ENCODE measurements around the gene MPC1.

DNA sequence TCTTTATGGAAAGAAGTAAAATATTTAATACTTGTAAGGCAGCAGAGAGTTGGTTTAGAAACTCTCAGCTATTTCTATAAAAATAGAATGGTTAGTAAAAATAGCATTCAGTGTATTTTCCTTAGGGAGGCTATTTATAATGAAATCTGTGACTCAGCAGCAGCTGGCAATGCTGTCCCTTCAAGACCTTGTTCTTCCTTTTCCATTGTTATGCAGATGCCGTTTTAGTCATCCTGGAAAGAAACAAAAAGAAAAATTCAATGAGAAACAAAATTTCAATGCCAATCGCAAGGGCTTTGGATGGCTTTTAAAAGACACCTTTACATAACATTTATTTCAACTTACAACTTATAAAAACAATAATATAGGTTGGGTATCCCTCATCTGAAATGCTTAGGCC lies 17.5 kb downstream of the MPC1 start:
- TF ChIP-seq, protein P1, sequence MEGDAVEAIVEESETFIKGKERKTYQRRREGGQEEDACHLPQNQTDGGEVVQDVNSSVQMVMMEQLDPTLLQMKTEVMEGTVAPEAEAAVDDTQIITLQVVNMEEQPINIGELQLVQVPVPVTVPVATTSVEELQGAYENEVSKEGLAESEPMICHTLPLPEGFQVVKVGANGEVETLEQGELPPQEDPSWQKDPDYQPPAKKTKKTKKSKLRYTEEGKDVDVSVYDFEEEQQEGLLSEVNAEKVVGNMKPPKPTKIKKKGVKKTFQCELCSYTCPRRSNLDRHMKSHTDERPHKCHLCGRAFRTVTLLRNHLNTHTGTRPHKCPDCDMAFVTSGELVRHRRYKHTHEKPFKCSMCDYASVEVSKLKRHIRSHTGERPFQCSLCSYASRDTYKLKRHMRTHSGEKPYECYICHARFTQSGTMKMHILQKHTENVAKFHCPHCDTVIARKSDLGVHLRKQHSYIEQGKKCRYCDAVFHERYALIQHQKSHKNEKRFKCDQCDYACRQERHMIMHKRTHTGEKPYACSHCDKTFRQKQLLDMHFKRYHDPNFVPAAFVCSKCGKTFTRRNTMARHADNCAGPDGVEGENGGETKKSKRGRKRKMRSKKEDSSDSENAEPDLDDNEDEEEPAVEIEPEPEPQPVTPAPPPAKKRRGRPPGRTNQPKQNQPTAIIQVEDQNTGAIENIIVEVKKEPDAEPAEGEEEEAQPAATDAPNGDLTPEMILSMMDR (IDR thresholded peaks at IDR 0.05): no peak
- no peak for TF ChIP-seq ZFX (IDR thresholded peaks at IDR 0.05; ENCODE audit: borderline replicate concordance)
